Spleen (tissue), 7 donors: ENCODE results near the gene HELQ.

Experiments used
- POLR2A ChIP-seq, 3 donors: fragments of 450-650 bp; IDR thresholded peaks; one replicate each; pipeline ENCODE4 v1.5.1; 2017; ENCODE audit warnings: antibody characterized with exemption in 3 of 3, mild to moderate bottlenecking in 1 of 3
- POLR2AphosphoS5 ChIP-seq, 3 donors: sonication (generic); formaldehyde crosslinking; IDR thresholded peaks; one replicate each; pipeline ENCODE4 v1.5.1; 2017; ENCODE audit warnings: antibody characterized with exemption in 3 of 3
- TF ChIP-seq, protein P1 (sequence below), 11 experiments: fragments of 200-600 bp in 7 of 11; fragments of 450-650 bp in 4 of 11; sonication (generic) in 4 of 11; IDR thresholded peaks in 8 of 11; conservative IDR thresholded peaks in 3 of 11; 1 replicate in 7 of 11; 2 replicates in 4 of 11; pipeline versions ENCODE4 v1.4.0 to v1.8.0; 2016 to 2021; ENCODE audit warnings: antibody characterized with exemption in 11 of 11, inconsistent platforms in 4 of 11, mild to moderate bottlenecking in 1 of 11
- donor health status: DM: no; HTN: no; CAD: no; lungs with moderate emphysema.
- donor health status: DM: no; HTN: no; CAD: no.
- donor health status: DM: no; HTN: no; CAD: no.

DNA sequence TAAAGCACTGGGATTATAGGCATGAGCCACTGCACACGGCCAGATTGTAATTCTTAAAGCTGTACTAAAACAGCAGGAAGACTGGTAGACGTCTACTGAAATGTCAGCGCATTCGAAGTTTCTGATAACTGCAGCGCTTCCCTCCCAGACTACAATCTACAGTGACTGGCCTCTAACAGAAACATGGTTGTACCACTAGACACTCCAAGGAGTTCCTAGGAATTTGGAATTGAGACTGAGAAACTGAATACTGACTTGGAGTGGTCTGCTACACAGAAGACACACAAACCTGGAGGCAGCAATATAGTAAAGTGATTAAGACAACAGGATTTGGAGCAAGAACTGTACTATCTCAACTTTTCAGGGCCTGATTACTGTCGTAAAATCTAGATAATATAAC, 937 bp downstream of the HELQ start:
- no peak for TF ChIP-seq POLR2AphosphoS5 (IDR thresholded peaks at IDR 0.05)
- TF ChIP-seq, protein P1, sequence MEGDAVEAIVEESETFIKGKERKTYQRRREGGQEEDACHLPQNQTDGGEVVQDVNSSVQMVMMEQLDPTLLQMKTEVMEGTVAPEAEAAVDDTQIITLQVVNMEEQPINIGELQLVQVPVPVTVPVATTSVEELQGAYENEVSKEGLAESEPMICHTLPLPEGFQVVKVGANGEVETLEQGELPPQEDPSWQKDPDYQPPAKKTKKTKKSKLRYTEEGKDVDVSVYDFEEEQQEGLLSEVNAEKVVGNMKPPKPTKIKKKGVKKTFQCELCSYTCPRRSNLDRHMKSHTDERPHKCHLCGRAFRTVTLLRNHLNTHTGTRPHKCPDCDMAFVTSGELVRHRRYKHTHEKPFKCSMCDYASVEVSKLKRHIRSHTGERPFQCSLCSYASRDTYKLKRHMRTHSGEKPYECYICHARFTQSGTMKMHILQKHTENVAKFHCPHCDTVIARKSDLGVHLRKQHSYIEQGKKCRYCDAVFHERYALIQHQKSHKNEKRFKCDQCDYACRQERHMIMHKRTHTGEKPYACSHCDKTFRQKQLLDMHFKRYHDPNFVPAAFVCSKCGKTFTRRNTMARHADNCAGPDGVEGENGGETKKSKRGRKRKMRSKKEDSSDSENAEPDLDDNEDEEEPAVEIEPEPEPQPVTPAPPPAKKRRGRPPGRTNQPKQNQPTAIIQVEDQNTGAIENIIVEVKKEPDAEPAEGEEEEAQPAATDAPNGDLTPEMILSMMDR (IDR thresholded peaks at IDR 0.05 in 8 of 11, conservative IDR thresholded peaks at IDR 0.05 in 3 of 11): no peak
- TF ChIP-seq POLR2A (IDR thresholded peaks at IDR 0.05): no peak
